GM19468 (cell line): ENCODE measurements around the gene FUZ.

Experiments
- ATAC-seq: cut with Tn5 transposase; IDR thresholded peaks from one replicate; pipeline ENCODE4 v1.9.1; 2021; ENCODE audit warnings: mild to moderate bottlenecking, moderate library complexity, moderate number of reproducible peaks; ENCODE audit not compliant: unreplicated experiment; ENCODE audit errors: extremely low read depth

The FUZ gene

GRCh38 chr19:49788857-49789256 is 24.2 kb downstream of the FUZ start:
- no peak for ATAC-seq

GRCh38 chr19:49787746-49788145 is 25.3 kb downstream of the FUZ start:
- no peak for ATAC-seq

- ATAC-seq, result no peak
Observed at GRCh38 chr19:49786376-49786820, 26.7 kb downstream of the FUZ start.

- ATAC-seq, result no peak
Observed at GRCh38 chr19:49782515-49782914, 30.6 kb downstream of the FUZ start.

- no peak for ATAC-seq
Observed at GRCh38 chr19:49781394-49781793, 31.7 kb downstream of the FUZ start.

GRCh38 chr19:49780861-49781260 is 32.2 kb downstream of the FUZ start:
- no peak for ATAC-seq

- ATAC-seq, result no peak
Observed at GRCh38 chr19:49779731-49780555, 33.1 kb downstream of the FUZ start.

- ATAC-seq, result no peak
Observed at GRCh38 chr19:49776371-49776764, 36.7 kb downstream of the FUZ start.

- ATAC-seq, result no peak
Observed at GRCh38 chr19:49775742-49776370, 37.2 kb downstream of the FUZ start.

- no peak for ATAC-seq
Observed at GRCh38 chr19:49774969-49775368, 38.1 kb downstream of the FUZ start.

- no peak for ATAC-seq
Observed at GRCh38 chr19:49773663-49774350, 39.3 kb downstream of the FUZ start.

GRCh38 chr19:49772850-49773432 is 40.2 kb downstream of the FUZ start:
- ATAC-seq, result no peak

- ATAC-seq, result no peak
Observed at GRCh38 chr19:49771674-49772139, 41.4 kb downstream of the FUZ start.

- ATAC-seq, result no peak
Observed at GRCh38 chr19:49770529-49770928, 42.6 kb downstream of the FUZ start.

GRCh38 chr19:49767967-49768581 is 45.0 kb downstream of the FUZ start:
- no peak for ATAC-seq

GRCh38 chr19:49767381-49767780 is 45.7 kb downstream of the FUZ start:
- ATAC-seq, result no peak

- no peak for ATAC-seq
Observed at GRCh38 chr19:49766930-49767299, 46.2 kb downstream of the FUZ start, which contains the start of gene AP2A1. TSS of gene AP2A1 (plus strand) at chr19:49767001. CDS start at chr19:49767134, 133 bp downstream.

- ATAC-seq, result peak; percentile 72
Observed at GRCh38 chr19:49766007-49766929, 46.8 kb downstream of the FUZ start.

- ATAC-seq, result no peak
Observed at GRCh38 chr19:49764341-49764740, 48.8 kb downstream of the FUZ start.
